ENCODE results near the gene PLXDC2.

PLXDC2 gene

GRCh38 chr10:19913987-19914386, 97.8 kb downstream of the PLXDC2 start:
- DNase-seq (ENCODE audit: insufficient read length, low spot score) (no peak), FAIRE-seq (no peak)
- no peak for TF ChIP-seq SPI1 (IDR thresholded peaks at IDR 0.05; ENCODE audit: low read depth, low read length)
- TF ChIP-seq PAX5 (IDR thresholded peaks at IDR 0.05; ENCODE audit: insufficient read depth, low read length, severe bottlenecking), result no peak
- TF ChIP-seq POLR2A (IDR thresholded peaks at IDR 0.05; ENCODE audit: low read depth, low read length), result no peak
- no peak for TF ChIP-seq POU2F2 (IDR thresholded peaks at IDR 0.05; ENCODE audit: low read depth, low read length)
- no peak for TF ChIP-seq TAF1 (IDR thresholded peaks at IDR 0.05; ENCODE audit: low read depth, low read length)
- TF ChIP-seq POLR2AphosphoS5 (IDR thresholded peaks at IDR 0.05; ENCODE audit: low read depth, low read length), result no peak

- DNase-seq (ENCODE audit: insufficient read length, low spot score) (no peak), FAIRE-seq (no peak)
- TF ChIP-seq TAF1 (IDR thresholded peaks at IDR 0.05; ENCODE audit: low read depth, low read length), result no peak
- TF ChIP-seq POLR2A (IDR thresholded peaks at IDR 0.05; ENCODE audit: low read depth, low read length), result no peak
- TF ChIP-seq POLR2AphosphoS5 (IDR thresholded peaks at IDR 0.05; ENCODE audit: low read depth, low read length), result no peak
- no peak for TF ChIP-seq POU2F2 (IDR thresholded peaks at IDR 0.05; ENCODE audit: low read depth, low read length)
- no peak for TF ChIP-seq SPI1 (IDR thresholded peaks at IDR 0.05; ENCODE audit: low read depth, low read length)
- no peak for TF ChIP-seq PAX5 (IDR thresholded peaks at IDR 0.05; ENCODE audit: insufficient read depth, low read length, severe bottlenecking)
These were observed 98.9 kb downstream of the PLXDC2 start for GRCh38 chr10:19915125-19915524.

GRCh38 chr10:19915816-19916215, 99.6 kb downstream of the PLXDC2 start:
- TF ChIP-seq POLR2AphosphoS5 (IDR thresholded peaks at IDR 0.05; ENCODE audit: low read depth, low read length) (no peak), PAX5 (IDR thresholded peaks at IDR 0.05; ENCODE audit: insufficient read depth, low read length, severe bottlenecking) (no peak), POLR2A (IDR thresholded peaks at IDR 0.05; ENCODE audit: low read depth, low read length) (no peak), SPI1 (IDR thresholded peaks at IDR 0.05; ENCODE audit: low read depth, low read length) (no peak), POU2F2 (IDR thresholded peaks at IDR 0.05; ENCODE audit: low read depth, low read length) (no peak), TAF1 (IDR thresholded peaks at IDR 0.05; ENCODE audit: low read depth, low read length) (no peak)
- FAIRE-seq (no peak), DNase-seq (ENCODE audit: insufficient read length, low spot score) (no peak)

- TF ChIP-seq POLR2A (IDR thresholded peaks at IDR 0.05; ENCODE audit: low read depth, low read length), result no peak
- TF ChIP-seq TAF1 (IDR thresholded peaks at IDR 0.05; ENCODE audit: low read depth, low read length), result no peak
- no peak for TF ChIP-seq POU2F2 (IDR thresholded peaks at IDR 0.05; ENCODE audit: low read depth, low read length)
- DNase-seq (ENCODE audit: insufficient read length, low spot score) (no peak), FAIRE-seq (no peak)
These were observed 101.7 kb downstream of the PLXDC2 start for GRCh38 chr10:19917751-19918478.

- FAIRE-seq, result no peak
- DNase-seq (ENCODE audit: insufficient read length, low spot score), result no peak
- TF ChIP-seq SPI1 (IDR thresholded peaks at IDR 0.05; ENCODE audit: low read depth, low read length) (no peak), POLR2A (IDR thresholded peaks at IDR 0.05; ENCODE audit: low read depth, low read length) (no peak)
These were observed 102.6 kb downstream of the PLXDC2 start for GRCh38 chr10:19918794-19919193.

- TF ChIP-seq POU2F2 (IDR thresholded peaks at IDR 0.05; ENCODE audit: low read depth, low read length), result no peak
- TF ChIP-seq SPI1 (IDR thresholded peaks at IDR 0.05; ENCODE audit: low read depth, low read length), result no peak
- TF ChIP-seq PAX5 (IDR thresholded peaks at IDR 0.05; ENCODE audit: insufficient read depth, low read length, severe bottlenecking), result no peak
- TF ChIP-seq POLR2AphosphoS5 (IDR thresholded peaks at IDR 0.05; ENCODE audit: low read depth, low read length), result no peak
- TF ChIP-seq TAF1 (IDR thresholded peaks at IDR 0.05; ENCODE audit: low read depth, low read length), result no peak
- TF ChIP-seq POLR2A (IDR thresholded peaks at IDR 0.05; ENCODE audit: low read depth, low read length), result no peak
- FAIRE-seq (no peak), DNase-seq (ENCODE audit: insufficient read length, low spot score) (no peak)
These were observed 103.4 kb downstream of the PLXDC2 start for GRCh38 chr10:19919671-19920070.

GRCh38 chr10:19920075-19920726, 104.0 kb downstream of the PLXDC2 start:
- FAIRE-seq (no peak), DNase-seq (ENCODE audit: insufficient read length, low spot score) (no peak)
- TF ChIP-seq TAF1 (IDR thresholded peaks at IDR 0.05; ENCODE audit: low read depth, low read length), result no peak
- no peak for TF ChIP-seq PAX5 (IDR thresholded peaks at IDR 0.05; ENCODE audit: insufficient read depth, low read length, severe bottlenecking)
- no peak for TF ChIP-seq POLR2A (IDR thresholded peaks at IDR 0.05; ENCODE audit: low read depth, low read length)
- no peak for TF ChIP-seq POU2F2 (IDR thresholded peaks at IDR 0.05; ENCODE audit: low read depth, low read length)
- TF ChIP-seq SPI1 (IDR thresholded peaks at IDR 0.05; ENCODE audit: low read depth, low read length), result no peak
- TF ChIP-seq POLR2AphosphoS5 (IDR thresholded peaks at IDR 0.05; ENCODE audit: low read depth, low read length), result no peak

- TF ChIP-seq POLR2A (IDR thresholded peaks at IDR 0.05; ENCODE audit: low read depth, low read length), result no peak
- FAIRE-seq (no peak), DNase-seq (ENCODE audit: insufficient read length, low spot score) (no peak)
These were observed 105.3 kb downstream of the PLXDC2 start for GRCh38 chr10:19921300-19922140.

- no peak for TF ChIP-seq SPI1 (IDR thresholded peaks at IDR 0.05; ENCODE audit: low read depth, low read length)
- no peak for TF ChIP-seq POLR2AphosphoS5 (IDR thresholded peaks at IDR 0.05; ENCODE audit: low read depth, low read length)
- no peak for DNase-seq (ENCODE audit: insufficient read length, low spot score)
- FAIRE-seq, result no peak
These were observed 106.2 kb downstream of the PLXDC2 start for GRCh38 chr10:19922236-19922963.
